Endothelial cell of umbilical vein (primary cell): ENCODE data around the gene TTLL13. TPM values are rescaled to one million over a fixed set of nuclear protein-coding genes. Genes with fewer than 3 reads are reported as not detected.

Experiments
- BruUV-seq: library from RNA; stranded (reverse); fragments of 400-500 nt; replicated peaks from 2 replicates; lab custom pipeline; 2021; lab: Mats Ljungman, UMichigan
- CTCF ChIA-PET: fragments of 300-600, 350-600 bp; sonication (Branson Sonifier 250); formaldehyde crosslinking; loops from one replicate; lab custom pipeline; 2021; ENCODE audit warnings: antibody characterized with exemption, inconsistent platforms; lab: Charles Lee
- POLR2A ChIA-PET: fragments of 300-600, 350-600 bp; sonication (Branson Sonifier 250); formaldehyde crosslinking; loops from one replicate; lab custom pipeline; 2021; ENCODE audit warnings: antibody characterized with exemption, inconsistent platforms; lab: Charles Lee
- DNase-seq: peaks from one replicate; pipeline ENCODE4 v3.0.0-alpha.2; 2011; ENCODE audit warnings: low read depth, low spot score
- FAIRE-seq: peaks from 2 replicates; lab custom pipeline; 2011; peaks lifted over from hg19 to GRCh38; lab: Jason Lieb, UNC
- H2AFZ ChIP-seq: 2 replicates; pipeline ENCODE4 v1.6.0; 2012; ENCODE audit warnings: low read depth, low read length, control low read depth, inconsistent platforms
- H3K27ac ChIP-seq: 2 replicates; pipeline ENCODE4 v1.5.1; 2011; ENCODE audit warnings: low read depth, mild to moderate bottlenecking, control low read depth, low read length, moderate library complexity; ENCODE audit not compliant: insufficient read depth
- H3K27me3 ChIP-seq, 2 experiments: 2 replicates each; pipeline versions ENCODE4 v1.6.0 to v1.6.1; 2011; ENCODE audit warnings: low read length in 2 of 2, mixed read lengths in 1 of 2; ENCODE audit not compliant: control insufficient read depth in 2 of 2, insufficient read depth in 2 of 2
- H3K36me3 ChIP-seq, 2 experiments: 2 replicates in 1 of 2; 3 replicates in 1 of 2; pipeline ENCODE4 v1.5.1; 2011; ENCODE audit warnings: low read length in 2 of 2, mild to moderate bottlenecking in 1 of 2, moderate library complexity in 1 of 2; ENCODE audit not compliant: control insufficient read depth in 2 of 2, insufficient read depth in 2 of 2; ENCODE audit errors: extremely low read depth in 1 of 2
- H3K4me1 ChIP-seq: 3 replicates; pipeline ENCODE4 v1.5.1; 2011; ENCODE audit warnings: mild to moderate bottlenecking, low read length; ENCODE audit not compliant: control insufficient read depth, insufficient read depth; ENCODE audit errors: extremely low read depth
- H3K4me2 ChIP-seq: 2 replicates; pipeline ENCODE4 v1.6.1; 2011; ENCODE audit warnings: low read length, control low read depth, mixed read lengths; ENCODE audit not compliant: insufficient read depth
- H3K4me3 ChIP-seq, 3 experiments: fragments of 200-600 bp in 1 of 3; sonication (generic), shearing (Covaris generic) in 1 of 3; replicated peaks in 1 of 3; 2 replicates each; pipeline ENCODE4 v1.5.1; 2011 to 2016; ENCODE audit warnings: control low read depth in 3 of 3, low read length in 3 of 3, mild to moderate bottlenecking in 2 of 3, inconsistent platforms in 1 of 3, low read depth in 1 of 3, moderate library complexity in 1 of 3; ENCODE audit not compliant: insufficient read depth in 1 of 3
- H3K79me2 ChIP-seq: 2 replicates; pipeline ENCODE4 v1.6.0; 2012; ENCODE audit warnings: low read length, inconsistent platforms; ENCODE audit not compliant: control insufficient read depth, insufficient read depth
- H3K9ac ChIP-seq: replicated peaks from 2 replicates; pipeline ENCODE3; 2011; ENCODE audit warnings: low read length, control low read depth; ENCODE audit not compliant: insufficient read depth; ENCODE audit errors: extremely low read depth
- H3K9me1 ChIP-seq: replicated peaks from 3 replicates; pipeline ENCODE4 v1.6.0; 2011; ENCODE audit warnings: mild to moderate bottlenecking, low read length; ENCODE audit not compliant: control insufficient read depth, insufficient read depth; ENCODE audit errors: extremely low read depth
- H3K9me3 ChIP-seq: replicated peaks from 2 replicates; pipeline ENCODE4 v1.5.1; 2012; ENCODE audit warnings: low read length, inconsistent platforms; ENCODE audit not compliant: control insufficient read depth, insufficient read depth
- H4K20me1 ChIP-seq: replicated peaks from 2 replicates; pipeline ENCODE3; 2011; ENCODE audit warnings: mild to moderate bottlenecking, low read length; ENCODE audit not compliant: control insufficient read depth, insufficient read depth; ENCODE audit errors: extremely low read depth
- EZH2 ChIP-seq: IDR thresholded peaks from 2 replicates; pipeline ENCODE4 v1.6.1; 2012; ENCODE audit warnings: borderline replicate concordance, low read depth, mild to moderate bottlenecking, moderate library complexity, low read length, inconsistent platforms; ENCODE audit not compliant: severe bottlenecking
- FOS ChIP-seq: IDR thresholded peaks from 2 replicates; pipeline ENCODE4 v1.6.1; 2011; ENCODE audit warnings: mild to moderate bottlenecking, low read length, moderate library complexity, borderline replicate concordance; ENCODE audit not compliant: insufficient read depth
- GATA2 ChIP-seq: IDR thresholded peaks from 2 replicates; pipeline ENCODE4 v1.7.0; 2011; ENCODE audit warnings: low read depth, mild to moderate bottlenecking, moderate library complexity, mixed read lengths, low read length; ENCODE audit not compliant: insufficient read length, insufficient read depth
- JUN ChIP-seq: IDR thresholded peaks from 2 replicates; pipeline ENCODE4 v1.6.1; 2011; ENCODE audit warnings: borderline replicate concordance, low read depth; ENCODE audit not compliant: insufficient read length, insufficient read depth
- MYC ChIP-seq: IDR thresholded peaks from one replicate; pipeline ENCODE4 v1.6.1; 2011; ENCODE audit warnings: mild to moderate bottlenecking, low read depth, low read length
- POLR2A ChIP-seq: IDR thresholded peaks from 2 replicates; pipeline ENCODE4 v1.6.1; 2012; ENCODE audit warnings: low read depth, mild to moderate bottlenecking, control low read depth, low read length
- POLR2AphosphoS5 ChIP-seq: IDR thresholded peaks from 2 replicates; pipeline ENCODE4 v1.6.1; 2012; ENCODE audit warnings: low read depth, mild to moderate bottlenecking, control low read depth, low read length, moderate library complexity; ENCODE audit not compliant: insufficient read depth
- dilution Hi-C: fragments of 300-500 bp; cut with MboI; formaldehyde crosslinking; loops from one replicate; pipeline ENCODE4 v1.15.0; 2019; ENCODE audit warnings: low sequenced_read_pairs; ENCODE audit not compliant: extremely low pct_ligation_motif_present
- intact Hi-C: fragments of 100-400 bp; cut with micrococcal nuclease; formaldehyde crosslinking; loops from one replicate; pipeline ENCODE4 v1.10.0; 2022
- polyA plus RNA-seq, 4 experiments: library from polyadenylated mRNA; depleted of rRNA in 3 of 4; stranded (reverse) in 3 of 4; unstranded in 1 of 4; fragments of >200 nt; gene quantifications; 2 replicates each; pipeline versions ENCODE4 v1.2.1 to v1.2.3, GENCODE V29; 2011 to 2012; ENCODE audit warnings: missing spikeins in 1 of 4
- total RNA-seq: library from RNA; stranded (reverse); gene quantifications from 2 replicates; pipeline ENCODE4 v1.2.3, GENCODE V29; 2021
- TF ChIP-seq, protein P1 (sequence below), 2 donors: IDR thresholded peaks; 1 replicate in 1 of 2; 2 replicates in 1 of 2; pipeline ENCODE4 v1.5.1; 2011; ENCODE audit warnings: low read length in 2 of 2, mild to moderate bottlenecking in 2 of 2, moderate library complexity in 2 of 2, control low read depth in 1 of 2, inconsistent platforms in 1 of 2, low read depth in 1 of 2; ENCODE audit not compliant: insufficient read depth in 1 of 2; ENCODE audit errors: extremely low read depth in 1 of 2
- TF ChIP-seq, protein P2 (sequence below): IDR thresholded peaks from 2 replicates; pipeline ENCODE4 v1.6.1; 2011; ENCODE audit not compliant: insufficient read depth, insufficient read length

The TTLL13 gene
- total and polyA plus RNA-seq, 2 donors (not counting 3 experiments of a cell fraction or from before 2014, with no cell fraction given): 0.04 TPM; not detected in 1

DNA sequence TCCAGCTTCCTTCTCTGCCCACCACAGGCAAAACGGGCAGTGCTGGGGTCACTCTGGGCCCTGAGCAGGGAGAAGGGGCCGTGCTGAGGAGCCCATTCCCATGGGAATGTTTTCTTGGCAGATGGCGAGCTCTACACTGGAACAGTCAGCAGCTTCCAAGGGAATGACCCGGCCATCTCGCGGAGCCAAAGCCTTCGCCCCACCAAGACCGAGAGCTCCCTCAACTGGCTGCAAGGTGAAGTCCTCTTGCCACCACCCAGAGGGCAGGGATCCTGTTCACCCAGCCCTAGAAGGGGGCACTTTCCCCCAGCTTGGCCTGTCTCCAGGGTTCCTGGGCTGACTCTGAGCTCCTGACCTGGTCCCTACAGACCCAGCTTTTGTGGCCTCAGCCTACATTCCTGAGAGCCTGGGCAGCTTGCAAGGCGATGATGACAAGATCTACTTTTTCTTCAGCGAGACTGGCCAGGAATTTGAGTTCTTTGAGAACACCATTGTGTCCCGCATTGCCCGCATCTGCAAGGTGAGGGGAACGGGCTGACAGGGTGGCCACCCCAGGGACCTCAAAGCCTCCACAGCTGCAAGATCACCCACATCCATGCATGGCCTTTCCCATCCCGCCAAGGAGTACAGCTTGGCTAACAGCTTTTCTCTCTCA lies 28.0 kb upstream of the TTLL13 start:
- CTCF ChIA-PET: interaction anchor here (0.6 to 3.5 kb wide), 52 partner anchors 9 to 558 kb away, joined by 3 to 47 read pairs (median 4); partner anchors contain the start of genes CIB1, GDPGP1, IDH2 and NGRN
- Histone ChIP-seq H3K9me1 (no peaks in the 10 kb centered on the region), H3K27me3 (no peaks in the 10 kb centered on the region), H4K20me1 (no peaks in the 10 kb centered on the region), H3K4me1 (no peaks in the 10 kb centered on the region), H3K79me2 (no peaks in the 10 kb centered on the region), H3K27ac (no peak overlapping the region), H3K4me2 (no peak overlapping the region), H3K9me3 (no peaks in the 10 kb centered on the region), H3K36me3 (no peaks in the 10 kb centered on the region), H3K4me3 (no peak overlapping the region), H3K9ac (no peak overlapping the region), H2AFZ (no peak overlapping the region)
- POLR2A ChIA-PET: no interaction called here
- dilution Hi-C loops (no loop called here), intact Hi-C loops (loop anchor here (1.0 kb wide), 2 partner anchors 65 to 78 kb away; no protein-coding TSS in a partner anchor)
- TF ChIP-seq, protein P1, sequence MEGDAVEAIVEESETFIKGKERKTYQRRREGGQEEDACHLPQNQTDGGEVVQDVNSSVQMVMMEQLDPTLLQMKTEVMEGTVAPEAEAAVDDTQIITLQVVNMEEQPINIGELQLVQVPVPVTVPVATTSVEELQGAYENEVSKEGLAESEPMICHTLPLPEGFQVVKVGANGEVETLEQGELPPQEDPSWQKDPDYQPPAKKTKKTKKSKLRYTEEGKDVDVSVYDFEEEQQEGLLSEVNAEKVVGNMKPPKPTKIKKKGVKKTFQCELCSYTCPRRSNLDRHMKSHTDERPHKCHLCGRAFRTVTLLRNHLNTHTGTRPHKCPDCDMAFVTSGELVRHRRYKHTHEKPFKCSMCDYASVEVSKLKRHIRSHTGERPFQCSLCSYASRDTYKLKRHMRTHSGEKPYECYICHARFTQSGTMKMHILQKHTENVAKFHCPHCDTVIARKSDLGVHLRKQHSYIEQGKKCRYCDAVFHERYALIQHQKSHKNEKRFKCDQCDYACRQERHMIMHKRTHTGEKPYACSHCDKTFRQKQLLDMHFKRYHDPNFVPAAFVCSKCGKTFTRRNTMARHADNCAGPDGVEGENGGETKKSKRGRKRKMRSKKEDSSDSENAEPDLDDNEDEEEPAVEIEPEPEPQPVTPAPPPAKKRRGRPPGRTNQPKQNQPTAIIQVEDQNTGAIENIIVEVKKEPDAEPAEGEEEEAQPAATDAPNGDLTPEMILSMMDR (IDR thresholded peaks at IDR 0.05; ENCODE audit: extremely low read depth in 1 of 2, insufficient read depth in 1 of 2, low read depth in 1 of 2, low read length in 2 of 2): peak; percentile 64 to 84
- TF ChIP-seq FOS (no peak), POLR2A (no peak)
- DNase-seq (peak; percentile 70), FAIRE-seq (peak; percentile 85)
- BruUV-seq: no TSS peak

DNA sequence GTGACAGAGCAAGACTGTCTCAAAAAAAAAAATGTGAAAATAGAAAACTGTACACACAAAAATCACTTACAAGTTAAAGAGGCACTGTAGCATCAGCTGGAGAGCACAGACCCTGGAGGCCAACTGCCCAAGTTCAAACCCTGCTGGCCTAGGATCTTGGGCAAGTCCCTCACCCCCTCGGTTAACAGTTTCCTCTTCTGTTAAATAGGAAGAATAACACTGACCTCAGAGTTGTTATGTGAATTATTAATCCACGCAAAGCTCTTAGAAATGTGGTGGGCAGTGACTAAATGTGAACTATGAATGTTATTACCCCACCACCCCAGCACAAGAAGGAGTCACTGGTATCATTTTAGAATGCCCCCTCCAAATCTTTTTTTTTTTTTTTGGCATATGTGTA lies 26.8 kb upstream of the TTLL13 start:
- DNase-seq: no peak
- BruUV-seq: no TSS peak
- dilution Hi-C loops: no loop called here
- no peak overlapping the region for H3K27ac ChIP-seq
- no peak overlapping the region for H3K4me2 ChIP-seq
- no peak overlapping the region for H2AFZ ChIP-seq
- no peak for FAIRE-seq
- no peaks in the 10 kb centered on the region for H3K9me3 ChIP-seq
- intact Hi-C loops: no loop called here
- H3K9ac ChIP-seq: no peak overlapping the region
- no peaks in the 10 kb centered on the region for H3K27me3 ChIP-seq
- H3K79me2 ChIP-seq: no peaks in the 10 kb centered on the region
- no peaks in the 10 kb centered on the region for H3K9me1 ChIP-seq
- ChIA-PET POLR2A (interaction anchor here (0.6 kb wide), 1 partner anchor 661 kb away, joined by 6 read pairs; no protein-coding TSS in a partner anchor), CTCF (interaction anchor here (0.8 to 3.5 kb wide), 6 partner anchors 8 to 81 kb away, joined by 3 to 38 read pairs (median 6); partner anchors contain the start of gene NGRN)
- no peaks in the 10 kb centered on the region for H4K20me1 ChIP-seq
- H3K4me3 ChIP-seq: no peak overlapping the region
- no peaks in the 10 kb centered on the region for H3K4me1 ChIP-seq
- no peaks in the 10 kb centered on the region for H3K36me3 ChIP-seq
- TF ChIP-seq JUN (no peak), GATA2 (no peak), POLR2AphosphoS5 (no peak), POLR2A (no peak), EZH2 (no peak), FOS (no peak), MYC (no peak)
- TF ChIP-seq, protein P2, sequence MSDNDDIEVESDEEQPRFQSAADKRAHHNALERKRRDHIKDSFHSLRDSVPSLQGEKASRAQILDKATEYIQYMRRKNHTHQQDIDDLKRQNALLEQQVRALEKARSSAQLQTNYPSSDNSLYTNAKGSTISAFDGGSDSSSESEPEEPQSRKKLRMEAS: no peak
- TF ChIP-seq, protein P1 (IDR thresholded peaks at IDR 0.05; ENCODE audit: extremely low read depth in 1 of 2, insufficient read depth in 1 of 2, low read depth in 1 of 2, low read length in 2 of 2): no peak
